IPS-11a (cell line): ENCODE data around the gene CAPN9.

Experiments used
- H3K4me3 ChIP-seq: one replicate; pipeline ENCODE4 v1.5.1; 2013; ENCODE audit warnings: low read depth, low read length, control low read depth

Gene CAPN9

GRCh38 chr1:230820568-230820967, 73.4 kb downstream of the CAPN9 start:
- H3K4me3 ChIP-seq, result no peak overlapping the region

- no peak overlapping the region for H3K4me3 ChIP-seq
These were observed 74.2 kb downstream of the CAPN9 start for GRCh38 chr1:230821346-230821745.

- no peak overlapping the region for H3K4me3 ChIP-seq
These were observed 74.9 kb downstream of the CAPN9 start for GRCh38 chr1:230822092-230822581.

- no peak overlapping the region for H3K4me3 ChIP-seq
These were observed 76.2 kb downstream of the CAPN9 start for GRCh38 chr1:230823426-230823825.

- no peak overlapping the region for H3K4me3 ChIP-seq
These were observed 76.8 kb downstream of the CAPN9 start for GRCh38 chr1:230823931-230824381.

GRCh38 chr1:230824551-230824918, 77.3 kb downstream of the CAPN9 start:
- H3K4me3 ChIP-seq, result no peak overlapping the region

GRCh38 chr1:230824919-230825721, 77.9 kb downstream of the CAPN9 start:
- no peak overlapping the region for H3K4me3 ChIP-seq

GRCh38 chr1:230825761-230826160, 78.6 kb downstream of the CAPN9 start:
- no peak overlapping the region for H3K4me3 ChIP-seq

- H3K4me3 ChIP-seq, result no peak overlapping the region
These were observed 79.1 kb downstream of the CAPN9 start for GRCh38 chr1:230826166-230826875.

GRCh38 chr1:230827081-230827681, 80.0 kb downstream of the CAPN9 start:
- H3K4me3 ChIP-seq, result no peak overlapping the region

GRCh38 chr1:230827801-230828200, 80.6 kb downstream of the CAPN9 start:
- no peak overlapping the region for H3K4me3 ChIP-seq

- H3K4me3 ChIP-seq, result no peak overlapping the region
These were observed 81.2 kb downstream of the CAPN9 start for GRCh38 chr1:230828421-230828820.

GRCh38 chr1:230831771-230832170, 84.6 kb downstream of the CAPN9 start:
- no peak overlapping the region for H3K4me3 ChIP-seq

- H3K4me3 ChIP-seq, result no peak overlapping the region
These were observed 85.3 kb downstream of the CAPN9 start for GRCh38 chr1:230832476-230832875.

- no peak overlapping the region for H3K4me3 ChIP-seq
These were observed 86.3 kb downstream of the CAPN9 start for GRCh38 chr1:230833511-230833910.

- H3K4me3 ChIP-seq, result no peak overlapping the region
These were observed 87.1 kb downstream of the CAPN9 start for GRCh38 chr1:230834292-230834691.

- no peak overlapping the region for H3K4me3 ChIP-seq
These were observed 89.2 kb downstream of the CAPN9 start for GRCh38 chr1:230836347-230836746.

- no peak overlapping the region for H3K4me3 ChIP-seq
These were observed 89.6 kb downstream of the CAPN9 start for GRCh38 chr1:230836793-230837192.

GRCh38 chr1:230839173-230839572, 92.0 kb downstream of the CAPN9 start:
- H3K4me3 ChIP-seq, result no peak overlapping the region

GRCh38 chr1:230842801-230843200, 95.6 kb downstream of the CAPN9 start:
- no peak overlapping the region for H3K4me3 ChIP-seq

GRCh38 chr1:230843503-230844309, 96.5 kb downstream of the CAPN9 start:
- no peak overlapping the region for H3K4me3 ChIP-seq
